Astrocyte (in vitro differentiated cells and primary cell): ENCODE results near the gene ST3GAL4.

Experiments
- EZH2 ChIP-seq: IDR thresholded peaks from 2 replicates; pipeline ENCODE4 v1.6.1; 2012; ENCODE audit warnings: mild to moderate bottlenecking, low read length, inconsistent platforms; ENCODE audit not compliant: insufficient read depth
- TF ChIP-seq, protein P1 (sequence below): IDR thresholded peaks from 2 replicates; pipeline ENCODE4 v1.5.1; 2011; ENCODE audit warnings: low read depth, mild to moderate bottlenecking, inconsistent platforms, low read length, moderate library complexity; ENCODE audit not compliant: insufficient read depth

DNA sequence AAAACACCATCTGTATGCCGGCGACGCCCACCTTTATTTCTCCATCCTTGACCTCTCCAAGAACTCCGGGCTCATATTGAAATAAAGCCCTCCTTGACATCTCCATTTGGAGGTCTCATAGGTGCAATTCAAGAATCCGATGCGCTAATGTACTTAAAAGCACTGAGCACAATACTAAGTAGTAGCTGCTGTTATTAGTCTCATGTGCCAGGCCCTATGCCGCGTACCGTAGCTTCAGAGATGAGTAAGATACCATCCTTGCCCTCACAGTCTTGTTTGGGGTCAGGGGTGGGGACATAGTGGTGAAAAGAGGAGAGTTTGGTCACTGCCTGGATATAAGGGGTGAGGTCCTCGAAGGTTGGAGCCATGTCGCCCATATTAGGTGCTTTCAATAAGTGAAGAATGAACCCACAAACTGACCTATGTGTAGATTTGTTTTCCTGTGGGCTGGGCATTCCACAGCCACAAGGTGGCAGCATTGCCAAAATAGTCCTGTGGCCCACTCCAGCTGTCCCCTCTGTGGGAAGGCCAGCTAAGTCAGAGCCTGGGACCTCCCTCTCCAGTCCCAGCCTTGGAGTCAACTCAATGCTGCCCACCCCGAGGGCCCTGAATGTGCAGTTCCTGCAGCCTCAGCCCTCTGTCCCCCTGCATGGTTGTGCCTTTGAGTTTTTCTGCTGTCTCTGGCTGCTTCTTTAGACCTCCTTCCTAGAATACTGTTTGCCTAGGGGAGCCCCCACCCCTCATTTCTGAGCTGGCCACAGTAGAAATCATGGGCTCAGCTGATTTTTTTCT is 45.1 kb upstream of the ST3GAL4 start:
- TF ChIP-seq, protein P1, sequence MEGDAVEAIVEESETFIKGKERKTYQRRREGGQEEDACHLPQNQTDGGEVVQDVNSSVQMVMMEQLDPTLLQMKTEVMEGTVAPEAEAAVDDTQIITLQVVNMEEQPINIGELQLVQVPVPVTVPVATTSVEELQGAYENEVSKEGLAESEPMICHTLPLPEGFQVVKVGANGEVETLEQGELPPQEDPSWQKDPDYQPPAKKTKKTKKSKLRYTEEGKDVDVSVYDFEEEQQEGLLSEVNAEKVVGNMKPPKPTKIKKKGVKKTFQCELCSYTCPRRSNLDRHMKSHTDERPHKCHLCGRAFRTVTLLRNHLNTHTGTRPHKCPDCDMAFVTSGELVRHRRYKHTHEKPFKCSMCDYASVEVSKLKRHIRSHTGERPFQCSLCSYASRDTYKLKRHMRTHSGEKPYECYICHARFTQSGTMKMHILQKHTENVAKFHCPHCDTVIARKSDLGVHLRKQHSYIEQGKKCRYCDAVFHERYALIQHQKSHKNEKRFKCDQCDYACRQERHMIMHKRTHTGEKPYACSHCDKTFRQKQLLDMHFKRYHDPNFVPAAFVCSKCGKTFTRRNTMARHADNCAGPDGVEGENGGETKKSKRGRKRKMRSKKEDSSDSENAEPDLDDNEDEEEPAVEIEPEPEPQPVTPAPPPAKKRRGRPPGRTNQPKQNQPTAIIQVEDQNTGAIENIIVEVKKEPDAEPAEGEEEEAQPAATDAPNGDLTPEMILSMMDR = peak; percentile 91
- TF ChIP-seq EZH2 = no peak
